Adrenal gland (tissue), 19 donors: Measurements from ENCODE around the gene NDUFS3. TPM values are rescaled to one million over a fixed set of nuclear protein-coding genes. Genes with fewer than 3 reads are reported as not detected.
"Not testable (repeated sequence)": the region's sequence is repeated elsewhere in the genome, so short reads cannot be mapped to it uniquely, and the experiment has no call there.

Source experiments
- DNase-seq, 7 donors: peaks; one replicate each; pipeline ENCODE4 v3.0.0-alpha.2; 2019 to 2020
- H3K27ac ChIP-seq, 5 donors: fragments of 200-600 bp; sonication (generic) in 4 of 5; 1 replicate in 3 of 5; 2 replicates in 2 of 5; pipeline versions ENCODE4 v1.5.1 to v1.8.0; 2016 to 2020; ENCODE audit warnings: mild to moderate bottlenecking in 1 of 5
- H3K27me3 ChIP-seq: fragments of 200-600 bp; 2 replicates; pipeline ENCODE4 v1.8.0; 2021
- H3K36me3 ChIP-seq, 2 donors: fragments of 200-600 bp; replicated peaks in 1 of 2; 1 replicate in 1 of 2; 2 replicates in 1 of 2; pipeline versions ENCODE4 v1.5.1 to v1.8.0; 2018 to 2022
- H3K4me1 ChIP-seq, 2 donors: fragments of 200-600 bp; replicated peaks in 1 of 2; 1 replicate in 1 of 2; 2 replicates in 1 of 2; pipeline versions ENCODE4 v1.5.1 to v1.8.0; 2018 to 2021
- H3K4me3 ChIP-seq, 4 donors: fragments of 200-600 bp; sonication (generic) in 3 of 4; one replicate each; pipeline ENCODE4 v1.5.1; 2016 to 2018
- H3K9me3 ChIP-seq, 3 donors: fragments of 200-600 bp; sonication (generic) in 1 of 3; replicated peaks in 1 of 3; 1 replicate in 2 of 3; 2 replicates in 1 of 3; pipeline versions ENCODE4 v1.5.1 to v1.8.0; 2016 to 2021
- POLR2A ChIP-seq, 2 donors: fragments of 450-650 bp; IDR thresholded peaks; one replicate each; pipeline ENCODE4 v1.6.1; 2017; ENCODE audit warnings: antibody characterized with exemption in 2 of 2, mild to moderate bottlenecking in 2 of 2, moderate library complexity in 1 of 2
- WGBS, 4 donors: extraction: QIAGEN DNeasy Blood & Tissue Kit in 2 of 4; methylation state at CpG; one replicate each; pipeline versions ENCODE4 v1.1.5 to v1.1.7; 2013 to 2017; 5-methylcytosine and 5-hydroxymethylcytosine counted together
- intact Hi-C, 2 donors: fragments of 100-400 bp; cut with DNase I; formaldehyde crosslinking; loops; one replicate each; pipeline versions ENCODE4 v1.14.1 to v1.15.0; 2022 to 2023
- long read RNA-seq, 10 donors: library from polyadenylated mRNA in 3 of 10; unstranded in 2 of 10; stranded (forward) in 1 of 10; transcript quantifications; one replicate each; pipeline ENCODE4 v2.0.0 and lab custom pipeline, GENCODE V29; 2021 to 2026
- polyA plus RNA-seq, 3 donors: library from polyadenylated mRNA; stranded (reverse); fragments of 200-250 nt in 2 of 3; fragments of 350-450 nt in 1 of 3; fragmentation: Illumina TruSeq in 1 of 3; extraction: RNeasy Lipid Tissue Mini Kit (QIAGEN cat#74804) in 1 of 3; gene quantifications; one replicate each; pipeline ENCODE4 v1.2.3, GENCODE V29; 2013 to 2014
- total RNA-seq, 9 donors: library from RNA; depleted of rRNA in 4 of 9; stranded (reverse); fragments of >200 nt in 4 of 9; fragments of 120-200 nt in 1 of 9; fragmentation: NEBNext Ultra II Directional in 1 of 9; extraction: Animal tissue kit (Norgen Biotek cat#: 25700) in 1 of 9; gene quantifications; one replicate each; pipeline versions ENCODE4 v1.1.0 to v1.2.4, GENCODE V29; 2013 to 2023
- TF ChIP-seq, protein P1 (sequence below), 6 experiments: fragments of 450-650 bp in 4 of 6; fragments of 200-600 bp in 2 of 6; sonication (generic) in 1 of 6; IDR thresholded peaks; 1 replicate in 5 of 6; 2 replicates in 1 of 6; pipeline versions ENCODE4 v1.5.1 to v1.8.0; 2016 to 2021; ENCODE audit warnings: antibody characterized with exemption in 6 of 6, mild to moderate bottlenecking in 2 of 6, moderate library complexity in 1 of 6
- donor health status: healthy with polysubstance abuse.
- donor health status: Bipolar disorder and iron deficiency.
- donor health status: DM: yes; HTN: yes; CAD: no.
- donor health status: DM: no; HTN: no; CAD: no.
- donor health status: DM: no; HTN: no; CAD: no.
- donor health status: DM: yes; HTN: yes; CAD: no.

NDUFS3 gene
- total RNA-seq: 100 to 1,000 TPM in 8 of 9 donors, 10 to 100 TPM in 1; 95.8 to 168 (median 131) TPM
- 100 to 1,000 TPM; 145 to 385 (median 331) TPM for polyA plus RNA-seq
- long read RNA-seq, donor 1, transcript NDUFS3-201 (7 exons, 958 nt): major isoform, 83 of 92 reads
- long read RNA-seq, donor 1, transcript NDUFS3-205 (2 exons, 269 nt): minor isoform, 7 of 92 reads
- long read RNA-seq, donor 1, partial matches to known transcripts: 0 of 92 reads
- long read RNA-seq, donor 1, other reads (novel, unspliced or antisense): 0 of 92 reads
- long read RNA-seq, donor 2, transcript NDUFS3-201 (7 exons, 958 nt): major isoform, 50 of 58 reads
- long read RNA-seq, donor 2, partial matches to known transcripts: 0 of 58 reads
- long read RNA-seq, donor 2, other reads (novel, unspliced or antisense): 0 of 58 reads
- long read RNA-seq, donor 3, transcript NDUFS3-205 (2 exons, 269 nt): minor isoform, 7 of 61 reads
- long read RNA-seq, donor 3, transcript NDUFS3-201 (7 exons, 958 nt): major isoform, 45 of 61 reads
- long read RNA-seq, donor 3, partial matches to known transcripts: 8 of 61 reads
- long read RNA-seq, donor 3, other reads (novel, unspliced or antisense): 0 of 61 reads
- long read RNA-seq, donor 4, transcript NDUFS3-201 (7 exons, 958 nt): major isoform, 117 of 122 reads
- long read RNA-seq, donor 4, partial matches to known transcripts: 3 of 122 reads
- long read RNA-seq, donor 4, other reads (novel, unspliced or antisense): 1 of 122 reads
- long read RNA-seq, donor 5, transcript NDUFS3-201 (7 exons, 958 nt): major isoform, 116 of 126 reads
- long read RNA-seq, donor 5, partial matches to known transcripts: 1 of 126 reads
- long read RNA-seq, donor 5, other reads (novel, unspliced or antisense): 8 of 126 reads
- long read RNA-seq, donor 6, transcript NDUFS3-201 (7 exons, 958 nt): major isoform, 74 of 81 reads
- long read RNA-seq, donor 6, partial matches to known transcripts: 3 of 81 reads
- long read RNA-seq, donor 6, other reads (novel, unspliced or antisense): 4 of 81 reads
- long read RNA-seq, donor 7, transcript NDUFS3-205 (2 exons, 269 nt): minor isoform, 5 of 48 reads
- long read RNA-seq, donor 7, transcript NDUFS3-201 (7 exons, 958 nt): major isoform, 28 of 48 reads
- long read RNA-seq, donor 7, partial matches to known transcripts: 12 of 48 reads
- long read RNA-seq, donor 7, other reads (novel, unspliced or antisense): 0 of 48 reads
- long read RNA-seq, donor 8, transcript NDUFS3-201 (7 exons, 958 nt): major isoform, 91 of 107 reads
- long read RNA-seq, donor 8, partial matches to known transcripts: 8 of 107 reads
- long read RNA-seq, donor 8, other reads (novel, unspliced or antisense): 0 of 107 reads
- long read RNA-seq, donor 9, transcript NDUFS3-205 (2 exons, 269 nt): minor isoform, 7 of 75 reads
- long read RNA-seq, donor 9, transcript NDUFS3-201 (7 exons, 958 nt): major isoform, 48 of 75 reads
- long read RNA-seq, donor 9, partial matches to known transcripts: 17 of 75 reads
- long read RNA-seq, donor 9, other reads (novel, unspliced or antisense): 0 of 75 reads
- long read RNA-seq, donor 10, transcript NDUFS3-201 (7 exons, 958 nt): major isoform, 22 of 35 reads
- long read RNA-seq, donor 10, partial matches to known transcripts: 7 of 35 reads
- long read RNA-seq, donor 10, other reads (novel, unspliced or antisense): 0 of 35 reads

- Histone ChIP-seq H3K4me1 (peaks cover 18 to 25% of the 10 kb centered on the region in 2 donors), H3K27ac (peak within 1 kb of the TSS; percentile 55 to 92 (median 84)), H3K4me3 (peak within 1 kb of the TSS; percentile 62 to 88 (median 72)), H3K27me3 (no peaks in the 10 kb centered on the region), H3K9me3 (no peaks in the 10 kb centered on the region), H3K36me3 (peaks cover 0 to 54% of the 10 kb centered on the region in 2 donors)
- intact Hi-C loops: no loop called here
- DNase-seq: peak; percentile 87 to 94 (median 91)
- WGBS, 4 donors: 0 to 1% (median 1%) methylated on average over 25 to 72 of the region's 72 CpGs
- TF ChIP-seq POLR2A (IDR thresholded peaks at IDR 0.05): peak; percentile 74 to 78
- TF ChIP-seq, protein P1, sequence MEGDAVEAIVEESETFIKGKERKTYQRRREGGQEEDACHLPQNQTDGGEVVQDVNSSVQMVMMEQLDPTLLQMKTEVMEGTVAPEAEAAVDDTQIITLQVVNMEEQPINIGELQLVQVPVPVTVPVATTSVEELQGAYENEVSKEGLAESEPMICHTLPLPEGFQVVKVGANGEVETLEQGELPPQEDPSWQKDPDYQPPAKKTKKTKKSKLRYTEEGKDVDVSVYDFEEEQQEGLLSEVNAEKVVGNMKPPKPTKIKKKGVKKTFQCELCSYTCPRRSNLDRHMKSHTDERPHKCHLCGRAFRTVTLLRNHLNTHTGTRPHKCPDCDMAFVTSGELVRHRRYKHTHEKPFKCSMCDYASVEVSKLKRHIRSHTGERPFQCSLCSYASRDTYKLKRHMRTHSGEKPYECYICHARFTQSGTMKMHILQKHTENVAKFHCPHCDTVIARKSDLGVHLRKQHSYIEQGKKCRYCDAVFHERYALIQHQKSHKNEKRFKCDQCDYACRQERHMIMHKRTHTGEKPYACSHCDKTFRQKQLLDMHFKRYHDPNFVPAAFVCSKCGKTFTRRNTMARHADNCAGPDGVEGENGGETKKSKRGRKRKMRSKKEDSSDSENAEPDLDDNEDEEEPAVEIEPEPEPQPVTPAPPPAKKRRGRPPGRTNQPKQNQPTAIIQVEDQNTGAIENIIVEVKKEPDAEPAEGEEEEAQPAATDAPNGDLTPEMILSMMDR (IDR thresholded peaks at IDR 0.05): peak in 1 of 6 experiments; percentile 3
Measured at GRCh38 chr11:47578524-47579494, at the start of gene NDUFS3, which contains the start of gene KBTBD4. Gene NDUFS3 (plus strand): TSS chr11:47579074. CDS start chr11:47579092, 18 bp downstream. Gene KBTBD4 (minus strand): TSS chr11:47578970. CDS start chr11:47578951, 19 bp downstream.

- no peak for TF ChIP-seq POLR2A (IDR thresholded peaks at IDR 0.05)
- TF ChIP-seq, protein P1 (IDR thresholded peaks at IDR 0.05): no peak
- Histone ChIP-seq H3K27ac (no peak overlapping the region), H3K36me3 (no peaks in the 10 kb centered on the region), H3K27me3 (no peaks in the 10 kb centered on the region), H3K4me1 (peaks cover 19 to 67% of the 10 kb centered on the region in 2 donors), H3K4me3 (no peak overlapping the region), H3K9me3 (no peaks in the 10 kb centered on the region)
- no peak for DNase-seq
- intact Hi-C loops: no loop called here
- WGBS, 4 donors: 94 to 98% (median 96%) methylated on average over 4 of the region's 4 CpGs
Measured at GRCh38 chr11:47529951-47530350, 48.9 kb upstream of the NDUFS3 start.

DNA sequence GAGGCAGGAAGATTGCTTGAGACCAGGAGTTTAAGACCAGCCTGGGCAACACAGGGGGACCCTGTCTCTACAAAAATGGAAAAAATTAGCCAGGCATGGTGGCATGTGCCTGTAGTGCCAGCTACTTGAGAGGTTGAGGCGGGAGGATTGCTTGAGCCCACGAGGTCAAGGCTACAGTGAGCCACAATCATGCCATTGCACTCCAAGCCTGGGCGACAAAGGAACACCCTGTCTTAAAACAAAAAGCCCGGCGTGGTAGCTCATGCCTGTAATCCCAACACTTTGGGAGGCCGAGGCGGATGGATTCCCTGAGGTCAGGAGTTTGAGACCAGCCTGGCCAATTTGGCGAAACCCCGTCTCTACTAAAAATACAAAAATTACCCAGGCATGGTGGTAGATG is 48.2 kb upstream of the NDUFS3 start:
- H3K36me3 ChIP-seq, H3K9me3 ChIP-seq, H3K4me3 ChIP-seq, H3K27me3 ChIP-seq, intact Hi-C loops: not testable (repeated sequence)
- Histone ChIP-seq H3K27ac (peak overlapping the region in 2 of 5 donors; percentile 46 to 50), H3K4me1 (peaks cover 19 to 60% of the 10 kb centered on the region in 2 donors)
- DNase-seq: peak in 5 of 7 donors; percentile 44 to 67 (median 49)
- WGBS, 4 donors: 47 to 79% (median 63%) methylated on average over 9 of the region's 9 CpGs
